LNCaP clone FGC (cell line): Measurements from ENCODE around the gene BSPH1.
"Not testable (repeated sequence)": the region's sequence is repeated elsewhere in the genome, so short reads cannot be mapped to it uniquely, and the experiment has no call there.

Experiments
- DNase-seq: peaks from one replicate; pipeline ENCODE4 v3.0.0-alpha.2; 2011; ENCODE audit warnings: low read depth
- H3K4me3 ChIP-seq: 2 replicates; pipeline ENCODE4 v1.5.1; 2011; ENCODE audit warnings: mild to moderate bottlenecking, low read depth, low read length, control low read depth
- TF ChIP-seq, protein P1 (sequence below): IDR thresholded peaks from 2 replicates; pipeline ENCODE4 v1.5.1; 2012; ENCODE audit warnings: mild to moderate bottlenecking; ENCODE audit not compliant: control insufficient read depth, insufficient read depth; ENCODE audit errors: extremely low read depth

Gene BSPH1

DNA sequence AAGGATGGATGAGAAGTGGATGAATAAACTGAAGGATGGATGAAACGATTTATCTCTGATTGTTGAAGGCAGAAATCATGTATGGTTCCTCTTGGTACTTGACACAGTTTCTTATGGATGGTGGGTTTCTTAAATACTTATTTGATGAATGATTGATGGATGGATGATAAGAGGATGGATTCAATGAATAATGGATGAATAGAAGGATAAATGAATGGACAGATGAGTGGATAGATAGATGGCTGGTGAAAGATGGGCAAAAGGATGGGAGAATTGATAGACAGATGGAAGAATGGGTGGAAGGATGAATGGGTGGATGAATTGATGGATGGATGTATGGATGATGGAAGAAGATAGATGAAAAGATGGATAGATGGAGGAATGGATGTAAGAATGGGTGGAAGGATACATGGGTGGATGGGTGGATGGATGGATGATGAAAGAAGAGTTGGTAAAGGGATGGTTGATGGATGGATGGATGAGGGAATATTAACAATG lies 4.3 kb upstream of the BSPH1 start:
- no peak overlapping the region for H3K4me3 ChIP-seq
- TF ChIP-seq, protein P1, sequence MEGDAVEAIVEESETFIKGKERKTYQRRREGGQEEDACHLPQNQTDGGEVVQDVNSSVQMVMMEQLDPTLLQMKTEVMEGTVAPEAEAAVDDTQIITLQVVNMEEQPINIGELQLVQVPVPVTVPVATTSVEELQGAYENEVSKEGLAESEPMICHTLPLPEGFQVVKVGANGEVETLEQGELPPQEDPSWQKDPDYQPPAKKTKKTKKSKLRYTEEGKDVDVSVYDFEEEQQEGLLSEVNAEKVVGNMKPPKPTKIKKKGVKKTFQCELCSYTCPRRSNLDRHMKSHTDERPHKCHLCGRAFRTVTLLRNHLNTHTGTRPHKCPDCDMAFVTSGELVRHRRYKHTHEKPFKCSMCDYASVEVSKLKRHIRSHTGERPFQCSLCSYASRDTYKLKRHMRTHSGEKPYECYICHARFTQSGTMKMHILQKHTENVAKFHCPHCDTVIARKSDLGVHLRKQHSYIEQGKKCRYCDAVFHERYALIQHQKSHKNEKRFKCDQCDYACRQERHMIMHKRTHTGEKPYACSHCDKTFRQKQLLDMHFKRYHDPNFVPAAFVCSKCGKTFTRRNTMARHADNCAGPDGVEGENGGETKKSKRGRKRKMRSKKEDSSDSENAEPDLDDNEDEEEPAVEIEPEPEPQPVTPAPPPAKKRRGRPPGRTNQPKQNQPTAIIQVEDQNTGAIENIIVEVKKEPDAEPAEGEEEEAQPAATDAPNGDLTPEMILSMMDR = no peak
- DNase-seq = no peak

DNA sequence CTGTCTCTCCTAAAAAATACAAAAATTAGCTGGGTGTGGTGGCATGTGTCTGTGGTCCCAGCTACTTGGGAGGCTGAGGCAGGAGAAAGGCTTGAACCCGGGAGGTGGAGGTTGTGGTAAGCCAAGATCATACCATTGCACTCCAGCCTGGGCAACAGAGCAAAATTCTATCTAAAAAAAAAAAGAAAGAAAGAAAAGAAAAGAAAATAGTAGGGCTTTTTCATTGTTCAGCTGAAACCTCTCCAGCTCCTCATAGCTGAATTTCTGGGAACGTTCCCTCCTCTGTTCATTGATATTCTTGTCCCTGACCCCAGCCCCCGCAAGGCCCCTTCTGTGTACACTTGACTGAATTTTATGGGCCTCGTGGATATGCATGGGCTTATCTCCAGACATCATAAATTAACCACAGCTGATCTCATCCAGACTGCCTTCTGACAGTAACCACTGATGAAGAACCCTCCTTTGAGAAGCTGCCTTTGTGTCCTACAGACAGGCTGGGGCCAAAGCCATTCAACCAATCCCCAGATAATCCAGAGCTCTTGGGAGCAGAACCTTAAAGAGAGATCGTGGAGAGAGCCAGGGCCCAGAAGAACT lies 2.3 kb upstream of the BSPH1 start, which contains the start of gene ELSPBP1:
Gene ELSPBP1 (plus strand): TSS at position 424 of the 594 bp plus-strand sequence. CDS start 14,036 bp downstream, outside the sequence.
- TF ChIP-seq, protein P1 = no peak
- no peak for DNase-seq
- no peak within 1 kb of the TSS for H3K4me3 ChIP-seq

DNA sequence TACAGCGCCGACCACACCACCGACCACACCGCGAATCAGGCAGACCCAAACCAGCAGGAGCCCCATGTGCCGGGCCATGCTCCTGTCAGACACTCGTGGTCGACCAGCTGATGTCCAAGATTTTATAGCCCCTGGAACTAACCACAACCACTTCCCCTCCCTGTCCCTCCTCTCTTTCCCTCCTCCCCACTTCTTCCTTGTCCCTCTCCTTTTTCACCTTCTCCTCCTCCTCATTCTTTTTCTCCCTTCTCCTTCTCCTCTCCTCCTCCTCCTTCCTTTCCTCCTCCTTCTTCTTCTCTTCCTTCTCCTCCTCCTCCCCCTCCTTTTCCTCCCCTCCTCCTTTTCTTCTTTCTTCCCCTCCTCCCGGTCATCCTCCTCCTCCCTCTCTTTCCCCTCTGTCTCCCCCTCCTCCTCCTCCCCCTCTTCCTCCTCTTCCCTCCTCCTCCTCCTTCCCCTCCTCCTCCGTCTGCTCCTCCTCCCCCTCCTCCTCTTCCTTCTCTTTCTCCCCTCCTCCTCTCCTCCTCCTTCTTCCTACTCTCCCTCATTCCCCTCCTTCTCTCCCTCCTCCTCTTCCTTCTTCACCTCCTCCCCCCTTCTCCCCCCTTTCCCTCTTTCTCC lies 670 bp downstream of the BSPH1 start:
- no peak for DNase-seq
- TF ChIP-seq, protein P1 = no peak
- H3K4me3 ChIP-seq = no peak overlapping the region

DNA sequence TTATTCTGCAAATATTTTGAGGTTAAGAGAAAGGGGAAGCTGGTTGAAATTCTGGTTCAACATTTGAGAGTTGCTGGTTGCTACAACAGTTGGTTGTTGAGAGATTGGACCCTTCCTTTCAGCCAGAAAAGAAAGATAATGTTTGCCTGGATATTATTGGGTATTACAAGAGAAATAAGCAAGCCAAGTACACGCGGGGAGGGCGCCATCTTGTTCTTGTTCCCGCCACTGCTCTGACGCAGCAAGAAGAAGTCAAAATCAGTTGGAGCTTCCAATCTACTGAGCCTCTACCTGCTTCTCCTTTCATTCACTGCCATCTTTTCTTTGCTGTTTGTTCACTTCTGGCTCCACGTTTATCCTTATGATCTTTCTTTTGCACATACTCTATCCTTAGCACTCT lies 18.4 kb downstream of the BSPH1 start:
- TF ChIP-seq, protein P1 = no peak
- H3K4me3 ChIP-seq = no peak overlapping the region
- no peak for DNase-seq

DNA sequence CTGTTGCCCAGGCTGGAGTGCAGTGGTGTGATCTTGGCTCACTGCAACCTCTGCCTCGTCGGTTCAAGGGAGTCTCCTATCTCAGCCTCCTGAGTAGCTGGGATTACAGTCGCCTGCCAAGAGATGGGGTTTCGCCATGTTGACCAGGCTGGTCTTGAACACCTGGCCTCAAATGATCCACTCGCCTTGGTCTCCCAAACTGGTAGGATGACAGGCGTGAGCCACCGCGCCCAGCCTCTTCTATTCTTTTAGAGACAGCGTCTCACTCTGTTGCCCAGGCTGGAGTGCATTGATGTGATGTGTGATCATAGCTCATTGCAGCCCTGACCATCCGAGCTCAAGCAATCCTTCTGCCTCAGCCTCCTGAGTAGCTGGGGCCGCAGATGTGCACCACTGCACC lies 36.0 kb downstream of the BSPH1 start:
- H3K4me3 ChIP-seq, DNase-seq: not testable (repeated sequence)

DNA sequence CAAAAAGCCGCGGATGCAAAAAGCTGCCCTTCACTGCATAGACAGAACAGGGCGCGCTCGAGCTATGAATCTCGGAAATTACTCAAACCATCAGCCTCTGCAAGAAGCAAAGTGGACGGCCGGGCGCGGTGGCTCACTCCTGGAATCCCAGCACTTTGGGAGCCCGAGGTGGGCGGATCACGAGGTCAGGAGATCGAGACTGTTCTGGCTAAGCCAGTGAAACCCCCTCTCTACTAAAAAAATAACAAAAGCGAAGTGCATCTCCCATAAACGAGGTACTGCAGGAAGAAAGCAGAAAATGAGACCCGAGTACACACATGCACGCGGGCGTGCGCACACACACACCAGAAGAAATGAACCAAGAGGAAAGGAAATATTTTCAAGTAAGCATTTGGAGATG lies 39.8 kb downstream of the BSPH1 start:
- not testable (repeated sequence) for DNase-seq, H3K4me3 ChIP-seq

DNA sequence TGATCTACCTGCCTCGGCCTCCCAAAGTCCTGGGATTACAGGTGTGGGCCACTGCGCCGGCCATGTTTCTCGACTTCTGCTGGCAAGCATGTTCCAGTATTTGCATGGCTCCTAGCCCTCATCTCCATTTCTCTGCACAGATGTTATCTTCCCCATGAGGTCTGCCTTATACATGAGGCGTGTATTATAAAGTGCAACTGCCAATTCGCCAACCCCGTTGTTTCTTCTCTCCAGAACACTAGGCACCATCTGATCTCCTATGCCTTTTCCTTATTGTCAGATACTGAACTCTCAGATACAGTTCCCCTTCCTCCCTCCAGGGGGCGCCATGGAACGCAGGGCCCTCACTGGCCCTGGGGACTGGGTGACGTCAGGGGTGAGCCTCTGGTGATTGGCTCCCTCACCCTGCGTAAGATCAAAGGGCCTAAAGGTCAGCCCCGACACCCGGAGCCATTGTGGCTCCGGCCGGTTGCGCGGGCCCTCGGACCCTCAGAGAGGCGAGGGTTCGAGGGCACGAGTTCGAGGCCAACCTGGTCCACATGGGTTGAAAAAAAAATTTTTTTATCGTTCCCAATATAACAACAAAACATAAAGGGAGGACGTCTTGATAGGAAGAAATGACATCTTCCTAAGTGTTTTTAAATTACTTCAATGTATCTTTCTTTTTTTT lies 42.0 kb downstream of the BSPH1 start:
- not testable (repeated sequence) for H3K4me3 ChIP-seq, DNase-seq

DNA sequence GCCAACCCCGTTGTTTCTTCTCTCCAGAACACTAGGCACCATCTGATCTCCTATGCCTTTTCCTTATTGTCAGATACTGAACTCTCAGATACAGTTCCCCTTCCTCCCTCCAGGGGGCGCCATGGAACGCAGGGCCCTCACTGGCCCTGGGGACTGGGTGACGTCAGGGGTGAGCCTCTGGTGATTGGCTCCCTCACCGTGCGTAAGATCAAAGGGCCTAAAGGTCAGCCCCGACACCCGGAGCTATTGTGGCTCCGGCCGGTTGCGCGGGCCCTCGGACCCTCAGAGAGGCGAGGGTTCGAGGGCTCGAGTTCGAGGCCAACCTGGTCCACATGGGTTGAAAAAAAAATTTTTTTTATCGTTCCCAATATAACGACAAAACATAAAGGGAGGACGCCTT lies 63.4 kb downstream of the BSPH1 start:
- H3K4me3 ChIP-seq, DNase-seq: not testable (repeated sequence)

DNA sequence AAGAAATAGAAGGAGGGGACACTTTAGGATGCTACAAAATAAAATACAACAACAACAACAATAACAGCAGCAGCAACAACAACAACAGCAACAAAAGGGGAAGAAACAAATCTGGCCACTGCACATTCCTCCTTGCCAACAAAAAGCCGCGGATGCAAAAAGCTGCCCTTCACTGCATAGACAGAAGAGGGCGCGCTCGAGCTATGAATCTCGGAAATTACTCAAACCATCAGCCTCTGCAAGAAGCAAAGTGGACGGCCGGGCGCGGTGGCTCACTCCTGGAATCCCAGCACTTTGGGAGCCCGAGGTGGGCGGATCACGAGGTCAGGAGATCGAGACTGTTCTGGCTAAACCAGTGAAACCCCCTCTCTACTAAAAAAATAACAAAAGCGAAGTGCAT lies 71.9 kb downstream of the BSPH1 start:
- DNase-seq, H3K4me3 ChIP-seq: not testable (repeated sequence)
- TF ChIP-seq, protein P1 = peak; percentile 48
